Peyer's patch (tissue), 4 donors: Measurements from ENCODE around the gene B4GALT7. TPM values are rescaled to one million over a fixed set of nuclear protein-coding genes. Genes with fewer than 3 reads are reported as not detected.

Experiments
- DNase-seq, 3 donors: peaks; one replicate each; pipeline ENCODE4 v3.0.0-alpha.2; 2017 to 2019
- H3K27ac ChIP-seq, 4 donors: fragments of 200-600 bp; sonication (generic); one replicate each; pipeline ENCODE4 v1.5.1; 2016 to 2019
- H3K27me3 ChIP-seq, 2 donors: fragments of 200-600 bp; sonication (generic); one replicate each; pipeline ENCODE4 v1.5.1; 2019
- H3K36me3 ChIP-seq, 3 donors: fragments of 200-600 bp; sonication (generic); one replicate each; pipeline ENCODE4 v1.5.1; 2016 to 2019
- H3K4me1 ChIP-seq, 4 donors: fragments of 200-600 bp; sonication (generic); one replicate each; pipeline ENCODE4 v1.5.1; 2016 to 2019
- H3K4me3 ChIP-seq, 4 donors: fragments of 200-600 bp; sonication (generic); 1 replicate in 3 of 4; 2 replicates in 1 of 4; pipeline ENCODE4 v1.5.1; 2016 to 2019; ENCODE audit warnings: mild to moderate bottlenecking in 1 of 4
- H3K9me3 ChIP-seq, 4 donors: fragments of 200-600 bp; sonication (generic); one replicate each; pipeline ENCODE4 v1.5.1; 2016 to 2019; ENCODE audit warnings: mild to moderate bottlenecking in 1 of 4
- POLR2A ChIP-seq, 2 donors: fragments of 450-650 bp; IDR thresholded peaks; one replicate each; pipeline ENCODE4 v1.5.1; 2017; ENCODE audit warnings: antibody characterized with exemption in 2 of 2, mild to moderate bottlenecking in 2 of 2, moderate library complexity in 2 of 2
- total RNA-seq, 4 donors: library from RNA; depleted of rRNA; stranded (reverse); fragments of >200 nt; gene quantifications; one replicate each; pipeline ENCODE4 v1.1.0, GENCODE V29; 2016
- TF ChIP-seq, protein P1 (sequence below), 6 experiments: fragments of 450-650 bp in 4 of 6; fragments of 200-600 bp in 2 of 6; sonication (generic) in 1 of 6; IDR thresholded peaks; one replicate each; pipeline ENCODE4 v1.5.1; 2017 to 2019; ENCODE audit warnings: antibody characterized with exemption in 6 of 6, mild to moderate bottlenecking in 3 of 6, moderate library complexity in 1 of 6

The B4GALT7 gene
- total RNA-seq, 4 donors from 2014 or later = 12.6 to 29.8 (median 21.9) TPM

DNA sequence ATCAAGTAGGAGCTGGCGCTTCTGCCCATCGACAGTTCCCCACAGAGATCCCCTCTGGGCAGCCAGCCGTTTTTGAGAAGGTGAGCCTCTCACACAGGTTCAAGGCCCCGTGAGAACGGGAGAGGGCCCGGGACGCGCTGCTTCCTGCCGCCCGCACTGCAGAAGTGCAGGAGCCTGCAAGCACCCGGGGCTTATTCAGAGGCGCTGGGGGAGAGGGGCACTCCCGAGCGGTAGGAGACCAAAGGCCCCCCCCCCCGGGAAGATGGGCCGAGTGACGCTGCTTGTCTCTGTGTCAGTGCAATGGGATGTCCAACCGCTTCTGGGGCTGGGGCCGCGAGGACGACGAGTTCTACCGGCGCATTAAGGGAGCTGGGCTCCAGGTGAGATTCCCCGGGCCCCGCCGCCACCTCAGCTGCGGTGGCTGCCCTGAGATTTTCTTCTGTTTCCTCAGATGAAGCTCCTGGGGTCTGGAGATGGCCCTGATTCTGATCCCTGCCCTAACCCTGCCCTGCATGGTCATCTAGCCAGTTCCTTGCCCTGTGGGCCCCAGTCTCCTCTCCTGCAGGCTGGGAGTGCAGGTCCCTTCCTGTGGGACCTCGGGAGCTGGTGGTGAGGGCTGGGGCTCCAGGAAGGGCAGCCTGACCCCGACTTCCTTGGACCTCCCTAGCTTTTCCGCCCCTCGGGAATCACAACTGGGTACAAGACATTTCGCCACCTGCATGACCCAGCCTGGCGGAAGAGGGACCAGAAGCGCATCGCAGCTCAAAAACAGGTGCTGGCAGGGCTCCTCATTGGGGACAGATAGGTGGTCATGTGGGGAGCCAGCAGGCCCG, 8.5 kb downstream of the B4GALT7 start:
- peak in 1 of 3 donors; percentile 14 for DNase-seq
- Histone ChIP-seq H3K4me1 (peaks cover 0 to 30% (median 4%) of the 10 kb centered on the region in 4 donors), H3K27me3 (no peaks in the 10 kb centered on the region), H3K36me3 (no peaks in the 10 kb centered on the region), H3K4me3 (no peak overlapping the region), H3K27ac (no peak overlapping the region), H3K9me3 (no peaks in the 10 kb centered on the region)
- TF ChIP-seq, protein P1, sequence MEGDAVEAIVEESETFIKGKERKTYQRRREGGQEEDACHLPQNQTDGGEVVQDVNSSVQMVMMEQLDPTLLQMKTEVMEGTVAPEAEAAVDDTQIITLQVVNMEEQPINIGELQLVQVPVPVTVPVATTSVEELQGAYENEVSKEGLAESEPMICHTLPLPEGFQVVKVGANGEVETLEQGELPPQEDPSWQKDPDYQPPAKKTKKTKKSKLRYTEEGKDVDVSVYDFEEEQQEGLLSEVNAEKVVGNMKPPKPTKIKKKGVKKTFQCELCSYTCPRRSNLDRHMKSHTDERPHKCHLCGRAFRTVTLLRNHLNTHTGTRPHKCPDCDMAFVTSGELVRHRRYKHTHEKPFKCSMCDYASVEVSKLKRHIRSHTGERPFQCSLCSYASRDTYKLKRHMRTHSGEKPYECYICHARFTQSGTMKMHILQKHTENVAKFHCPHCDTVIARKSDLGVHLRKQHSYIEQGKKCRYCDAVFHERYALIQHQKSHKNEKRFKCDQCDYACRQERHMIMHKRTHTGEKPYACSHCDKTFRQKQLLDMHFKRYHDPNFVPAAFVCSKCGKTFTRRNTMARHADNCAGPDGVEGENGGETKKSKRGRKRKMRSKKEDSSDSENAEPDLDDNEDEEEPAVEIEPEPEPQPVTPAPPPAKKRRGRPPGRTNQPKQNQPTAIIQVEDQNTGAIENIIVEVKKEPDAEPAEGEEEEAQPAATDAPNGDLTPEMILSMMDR (IDR thresholded peaks at IDR 0.05) = no peak
- no peak for TF ChIP-seq POLR2A (IDR thresholded peaks at IDR 0.05)

DNA sequence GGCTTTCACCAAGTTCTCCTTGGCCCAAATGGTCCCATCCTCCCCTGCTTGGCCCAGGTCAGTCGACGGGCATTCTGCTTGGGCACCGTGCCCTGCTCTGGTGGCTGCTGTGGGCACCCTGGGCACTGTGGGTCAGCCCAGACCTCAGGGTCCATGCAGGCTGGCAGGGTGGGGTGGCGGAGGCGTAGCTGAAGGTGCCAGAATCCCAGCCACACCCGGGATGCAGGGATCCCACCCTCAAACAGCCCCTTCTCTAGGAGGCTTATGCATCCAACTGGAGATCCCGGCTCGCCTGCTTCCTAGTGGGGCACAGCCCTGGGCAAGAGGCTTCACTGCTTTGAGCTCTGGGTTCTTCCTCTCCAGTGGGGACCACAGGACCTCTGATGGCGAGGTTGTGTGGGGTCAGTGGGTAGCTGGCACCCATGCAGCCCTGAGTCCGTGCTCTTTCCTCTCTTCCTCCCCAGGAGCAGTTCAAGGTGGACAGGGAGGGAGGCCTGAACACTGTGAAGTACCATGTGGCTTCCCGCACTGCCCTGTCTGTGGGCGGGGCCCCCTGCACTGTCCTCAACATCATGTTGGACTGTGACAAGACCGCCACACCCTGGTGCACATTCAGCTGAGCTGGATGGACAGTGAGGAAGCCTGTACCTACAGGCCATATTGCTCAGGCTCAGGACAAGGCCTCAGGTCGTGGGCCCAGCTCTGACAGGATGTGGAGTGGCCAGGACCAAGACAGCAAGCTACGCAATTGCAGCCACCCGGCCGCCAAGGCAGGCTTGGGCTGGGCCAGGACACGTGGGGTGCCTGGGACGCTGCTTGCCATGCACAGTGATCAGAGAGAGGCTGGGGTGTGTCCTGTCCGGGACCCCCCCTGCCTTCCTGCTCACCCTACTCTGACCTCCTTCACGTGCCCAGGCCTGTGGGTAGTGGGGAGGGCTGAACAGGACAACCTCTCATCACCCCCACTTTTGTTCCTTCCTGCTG, 9.4 kb downstream of the B4GALT7 start:
- no peak overlapping the region for H3K4me3 ChIP-seq
- DNase-seq = peak in 1 of 3 donors; percentile 7
- TF ChIP-seq, protein P1 (IDR thresholded peaks at IDR 0.05) = no peak
- TF ChIP-seq POLR2A (IDR thresholded peaks at IDR 0.05) = no peak
- no peaks in the 10 kb centered on the region for H3K36me3 ChIP-seq
- no peaks in the 10 kb centered on the region for H3K27me3 ChIP-seq
- H3K27ac ChIP-seq = no peak overlapping the region
- H3K9me3 ChIP-seq = no peaks in the 10 kb centered on the region
- H3K4me1 ChIP-seq = peaks cover 0 to 28% (median 4%) of the 10 kb centered on the region in 4 donors

DNA sequence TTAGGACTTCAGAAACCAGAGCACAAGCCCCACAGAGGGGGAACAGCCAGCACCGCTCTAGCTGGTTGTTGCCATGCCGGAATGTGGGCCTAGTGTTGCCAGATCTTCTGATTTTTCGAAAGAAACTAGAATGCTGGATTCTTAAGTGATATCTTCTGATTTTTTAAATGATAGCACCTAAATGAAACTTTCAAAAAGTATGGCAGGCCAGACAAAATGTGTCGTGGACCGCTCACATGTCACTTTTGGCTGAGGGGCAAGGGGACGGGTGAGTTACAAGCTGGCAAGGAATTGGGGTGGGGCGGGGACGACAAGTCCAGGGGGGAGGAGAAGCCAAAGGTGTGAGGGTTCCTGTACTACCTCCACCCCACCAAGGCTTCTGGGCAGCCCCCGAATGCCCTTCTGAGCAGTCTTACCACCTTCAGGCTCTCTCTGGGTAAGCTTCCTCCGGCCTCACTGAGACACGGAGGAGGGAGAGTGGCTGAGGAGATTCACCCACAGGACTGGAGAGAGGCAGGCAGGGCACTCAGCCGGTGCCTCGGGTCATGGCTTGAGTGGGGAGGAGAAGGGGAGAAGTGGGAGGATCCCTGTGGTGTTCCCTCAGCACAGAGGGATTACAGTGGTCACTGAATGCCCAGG, 10.3 kb downstream of the B4GALT7 start:
- no peak for DNase-seq
- H3K27ac ChIP-seq = no peak overlapping the region
- no peaks in the 10 kb centered on the region for H3K36me3 ChIP-seq
- TF ChIP-seq, protein P1 (IDR thresholded peaks at IDR 0.05) = no peak
- no peak for TF ChIP-seq POLR2A (IDR thresholded peaks at IDR 0.05)
- no peak overlapping the region for H3K4me3 ChIP-seq
- H3K9me3 ChIP-seq = no peaks in the 10 kb centered on the region
- peaks cover 0 to 19% (median 4%) of the 10 kb centered on the region in 4 donors for H3K4me1 ChIP-seq
- no peaks in the 10 kb centered on the region for H3K27me3 ChIP-seq

DNA sequence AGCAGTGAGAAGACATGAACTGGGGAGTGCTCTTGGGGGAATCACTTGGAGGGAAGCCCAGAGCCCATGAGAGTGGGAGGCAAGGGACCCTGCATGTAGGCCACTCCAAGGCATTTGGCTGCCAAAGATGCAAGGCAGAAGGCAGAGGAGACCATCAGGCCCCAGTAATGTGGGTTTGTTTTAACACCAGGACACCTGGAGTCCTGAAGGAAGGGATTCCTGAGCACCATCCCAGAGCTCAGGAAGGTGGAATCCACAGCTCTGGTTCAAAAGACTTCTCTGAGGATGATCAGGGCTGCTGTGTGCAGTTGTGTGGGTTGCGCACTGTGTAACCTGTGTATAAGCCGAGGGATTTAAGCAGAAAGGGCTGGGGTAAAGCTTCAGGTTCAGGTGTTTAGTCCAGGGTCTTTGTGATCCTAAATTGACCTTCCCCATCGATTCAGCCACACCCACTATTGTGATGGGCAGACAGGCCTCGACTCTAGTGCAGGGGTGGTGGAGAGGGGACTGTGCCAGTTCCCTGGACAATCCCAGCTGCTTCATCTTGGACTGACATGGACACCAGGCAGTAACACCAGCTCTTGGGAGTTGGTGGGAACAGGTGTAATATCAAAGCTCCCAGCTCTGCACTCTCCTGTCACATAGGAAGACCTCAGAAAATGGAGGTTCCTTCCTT, 11.0 kb downstream of the B4GALT7 start:
- Histone ChIP-seq H3K4me3 (no peak overlapping the region), H3K9me3 (no peaks in the 10 kb centered on the region), H3K4me1 (peaks cover 0 to 16% (median 4%) of the 10 kb centered on the region in 4 donors), H3K36me3 (no peaks in the 10 kb centered on the region), H3K27ac (no peak overlapping the region), H3K27me3 (no peaks in the 10 kb centered on the region)
- no peak for TF ChIP-seq POLR2A (IDR thresholded peaks at IDR 0.05)
- TF ChIP-seq, protein P1 (IDR thresholded peaks at IDR 0.05) = no peak
- DNase-seq = no peak
